Neural progenitor cell (in vitro differentiated cells): ENCODE measurements around the gene SND1.

ENCODE experiments used
- EZH2 ChIP-seq: fragments of 200-600 bp; sonication (generic); IDR thresholded peaks from 2 replicates; pipeline ENCODE4 v1.6.1; 2017; ENCODE audit warnings: antibody characterized with exemption, mild to moderate bottlenecking, moderate library complexity
- EZH2phosphoT487 ChIP-seq: fragments of 200-600 bp; sonication (generic); IDR thresholded peaks from 2 replicates; pipeline ENCODE4 v1.6.1; 2017; ENCODE audit warnings: antibody characterized with exemption
- TF ChIP-seq, protein P1 (sequence below): fragments of 200-600 bp; sonication (generic); IDR thresholded peaks from 2 replicates; pipeline ENCODE4 v1.5.1; 2017; ENCODE audit warnings: antibody characterized with exemption, mild to moderate bottlenecking

DNA sequence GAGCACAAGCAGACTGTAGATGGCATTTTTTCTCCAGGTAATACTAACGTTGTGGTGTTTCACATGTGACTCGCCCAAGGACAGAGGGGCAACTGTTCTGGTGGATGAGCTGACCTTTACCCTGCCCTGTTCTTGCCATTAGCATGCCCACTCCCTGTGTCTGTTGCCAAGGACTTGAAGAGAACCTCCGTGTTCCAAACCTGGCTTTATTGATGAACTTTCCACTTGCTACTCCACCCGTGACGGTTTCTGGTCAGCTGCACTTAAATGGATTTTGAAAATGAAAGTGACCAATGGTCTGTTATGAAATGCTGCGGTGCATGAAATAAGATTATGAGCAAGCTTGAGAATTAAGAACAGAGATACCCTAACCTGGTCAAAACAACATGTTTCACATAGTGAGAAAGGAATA lies 348.9 kb downstream of the SND1 start:
- TF ChIP-seq EZH2phosphoT487 (no peak), EZH2 (no peak)
- TF ChIP-seq, protein P1, sequence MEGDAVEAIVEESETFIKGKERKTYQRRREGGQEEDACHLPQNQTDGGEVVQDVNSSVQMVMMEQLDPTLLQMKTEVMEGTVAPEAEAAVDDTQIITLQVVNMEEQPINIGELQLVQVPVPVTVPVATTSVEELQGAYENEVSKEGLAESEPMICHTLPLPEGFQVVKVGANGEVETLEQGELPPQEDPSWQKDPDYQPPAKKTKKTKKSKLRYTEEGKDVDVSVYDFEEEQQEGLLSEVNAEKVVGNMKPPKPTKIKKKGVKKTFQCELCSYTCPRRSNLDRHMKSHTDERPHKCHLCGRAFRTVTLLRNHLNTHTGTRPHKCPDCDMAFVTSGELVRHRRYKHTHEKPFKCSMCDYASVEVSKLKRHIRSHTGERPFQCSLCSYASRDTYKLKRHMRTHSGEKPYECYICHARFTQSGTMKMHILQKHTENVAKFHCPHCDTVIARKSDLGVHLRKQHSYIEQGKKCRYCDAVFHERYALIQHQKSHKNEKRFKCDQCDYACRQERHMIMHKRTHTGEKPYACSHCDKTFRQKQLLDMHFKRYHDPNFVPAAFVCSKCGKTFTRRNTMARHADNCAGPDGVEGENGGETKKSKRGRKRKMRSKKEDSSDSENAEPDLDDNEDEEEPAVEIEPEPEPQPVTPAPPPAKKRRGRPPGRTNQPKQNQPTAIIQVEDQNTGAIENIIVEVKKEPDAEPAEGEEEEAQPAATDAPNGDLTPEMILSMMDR, result no peak
